HTERT RPE-1 (cell line): ENCODE data around the gene TTC7B.

Source experiments
- in situ Hi-C: fragments of 300-500 bp; cut with MboI; formaldehyde crosslinking; loops from 4 replicates; pipeline ENCODE4 v1.14.3; 2020; ENCODE audit warnings: low sequenced_read_pairs

Gene TTC7B

DNA sequence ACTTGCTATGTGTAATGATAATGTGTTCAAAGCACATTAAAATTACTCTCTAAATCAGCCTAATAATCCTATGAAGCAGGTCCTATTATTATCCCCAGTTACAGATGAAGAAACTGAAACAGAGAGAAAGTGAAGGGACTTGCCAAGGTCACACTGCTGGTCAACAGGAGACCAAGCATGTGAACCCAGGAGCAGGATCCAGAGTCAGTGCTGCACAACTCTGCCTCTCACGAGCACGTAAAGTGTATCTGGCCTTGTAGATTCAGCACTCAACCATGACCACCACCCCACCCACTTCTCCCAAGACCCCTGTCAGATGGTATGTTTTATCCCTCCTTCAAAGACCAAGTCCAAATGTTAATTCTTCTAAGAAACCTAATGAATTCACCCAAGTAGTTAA is 100.7 kb downstream of the TTC7B start:
- in situ Hi-C loops = no loop called here

DNA sequence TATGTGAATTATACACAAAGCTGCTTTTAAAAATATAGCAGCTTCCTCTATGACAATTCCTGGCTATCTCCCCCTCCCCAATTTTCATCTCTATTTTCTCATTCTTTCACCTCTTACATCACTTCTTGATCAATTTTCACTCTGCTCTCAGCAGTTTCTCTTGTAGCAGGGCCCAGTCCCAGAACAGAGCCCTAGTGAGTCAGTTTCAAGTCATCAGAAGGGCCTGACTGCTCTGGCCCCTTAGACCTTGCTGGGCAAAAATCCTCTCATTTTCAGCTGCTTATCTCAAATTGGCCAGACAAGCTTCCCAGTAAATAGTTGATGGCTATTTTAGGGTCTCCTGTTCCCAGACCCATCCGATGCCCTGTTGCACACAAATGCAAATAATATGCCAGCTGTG is 101.4 kb downstream of the TTC7B start:
- in situ Hi-C loops = no loop called here

GRCh38 chr14:90704738-90705392 is 111.4 kb downstream of the TTC7B start:
- in situ Hi-C loops = no loop called here

DNA sequence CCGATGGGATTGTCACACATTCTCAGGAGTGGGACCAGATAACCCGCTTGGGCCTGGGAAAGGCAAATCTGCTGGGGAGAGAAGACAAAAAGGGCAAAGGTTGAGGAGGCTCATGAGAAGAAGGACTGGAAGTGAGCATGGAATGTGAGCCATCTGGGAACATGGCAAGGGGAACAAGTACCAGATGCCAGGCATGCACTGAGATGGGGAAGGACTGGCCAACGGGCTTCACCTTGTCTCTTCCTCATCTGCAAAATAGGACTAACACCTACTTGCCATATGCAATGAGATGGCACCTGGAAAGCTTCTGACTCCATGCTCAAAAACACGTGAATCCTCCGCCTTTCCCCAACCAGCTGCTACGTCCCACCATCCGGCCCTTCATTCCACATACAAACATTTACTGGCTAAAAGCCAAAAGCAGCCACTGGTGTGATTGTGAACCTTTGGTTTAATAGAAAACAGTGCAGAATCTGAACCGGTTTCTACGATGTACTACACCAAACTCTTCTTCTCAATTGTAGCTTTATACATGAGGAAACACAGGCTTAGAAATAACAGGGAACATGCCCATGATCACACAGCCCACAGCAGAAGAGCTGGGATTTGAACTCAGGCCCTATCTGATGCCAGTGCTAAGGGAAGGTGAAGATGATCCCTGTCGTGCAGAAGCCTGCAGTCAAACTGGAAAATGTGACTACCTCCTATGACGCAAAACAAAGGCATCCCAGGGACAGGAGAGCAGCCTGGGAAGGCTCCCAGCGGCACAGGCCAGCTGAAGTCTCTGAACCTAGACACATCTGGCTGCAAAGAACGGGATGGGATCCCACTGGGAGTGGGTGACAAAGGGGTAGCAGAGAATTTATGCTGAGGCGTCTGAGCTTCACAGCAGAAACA is 112.1 kb downstream of the TTC7B start:
- in situ Hi-C loops = no loop called here

- in situ Hi-C loops = no loop called here
Observed at GRCh38 chr14:90700933-90701776, 115.1 kb downstream of the TTC7B start.

GRCh38 chr14:90699016-90699415 is 117.2 kb downstream of the TTC7B start:
- in situ Hi-C loops = no loop called here

DNA sequence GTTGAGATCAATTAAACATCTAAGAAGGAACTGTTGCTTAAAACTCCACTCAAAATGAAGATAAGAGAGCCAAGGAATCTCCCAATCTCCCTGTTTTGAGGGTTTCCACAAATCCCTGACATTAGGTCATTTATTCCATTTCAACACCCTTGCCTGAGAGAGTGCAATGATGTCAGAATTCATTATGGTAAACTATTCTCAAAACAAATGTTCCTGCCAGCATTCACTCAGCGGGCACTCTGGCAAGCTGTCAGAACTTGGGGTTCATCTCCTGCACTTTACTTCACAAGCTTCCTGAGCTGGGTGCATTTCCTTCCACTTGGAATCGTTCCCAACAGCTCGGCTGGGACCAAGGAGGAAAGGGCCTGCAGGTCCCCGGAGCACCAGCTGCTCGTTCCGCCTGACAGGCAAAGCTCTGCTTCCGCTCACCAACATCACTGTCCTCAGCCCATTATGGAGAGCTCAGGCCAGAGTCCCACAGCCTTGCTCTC is 117.8 kb downstream of the TTC7B start:
- in situ Hi-C loops = no loop called here

DNA sequence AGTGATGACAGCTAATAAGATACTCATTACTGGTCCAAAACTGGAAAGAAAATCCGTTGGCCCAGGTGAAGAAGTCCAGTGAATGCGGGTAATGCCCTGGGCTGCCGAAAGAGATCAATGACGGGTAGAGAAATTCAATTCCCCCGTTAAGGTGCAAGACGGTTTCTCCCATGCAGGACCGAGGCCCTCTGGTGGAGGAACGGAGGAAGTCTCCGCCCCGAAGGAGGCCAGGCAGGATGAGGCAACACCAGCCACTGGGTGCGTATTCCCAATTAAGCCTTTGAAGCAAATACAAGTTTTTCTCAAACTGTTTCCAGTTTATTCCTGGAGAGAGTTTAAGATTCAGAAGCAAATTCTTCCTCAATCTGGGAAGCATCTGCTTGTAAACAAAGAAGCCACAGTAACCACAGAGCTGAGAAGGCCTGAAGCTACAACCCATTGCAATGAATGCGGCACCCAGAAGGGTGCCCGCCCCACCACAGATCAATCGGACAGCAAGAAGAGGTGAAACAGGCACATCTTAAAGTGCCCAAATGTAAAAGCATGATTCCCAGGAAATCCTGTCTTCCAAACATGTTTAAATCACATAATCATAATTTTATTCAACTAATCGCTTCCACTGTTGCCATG is 118.5 kb downstream of the TTC7B start:
- in situ Hi-C loops = no loop called here

DNA sequence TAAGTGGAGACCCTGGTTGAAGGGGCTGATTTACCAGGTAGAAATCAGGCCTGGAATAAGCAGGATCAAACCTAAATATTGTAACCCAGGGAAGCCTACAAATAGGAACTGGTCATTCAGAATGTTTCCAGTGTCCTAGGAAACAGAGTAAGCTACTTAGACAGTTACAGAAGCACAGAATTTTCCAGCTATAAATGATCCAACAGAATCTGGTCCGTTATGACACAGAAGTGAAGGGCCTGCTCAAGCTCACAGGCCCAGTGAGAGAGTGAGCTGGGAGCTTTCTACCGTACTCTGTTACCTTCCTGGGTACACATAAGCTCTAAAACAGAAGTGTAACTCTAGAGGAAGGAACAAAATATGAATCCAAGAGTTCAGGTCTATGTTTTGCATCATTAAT is 119.1 kb downstream of the TTC7B start:
- in situ Hi-C loops = no loop called here

GRCh38 chr14:90696720-90697119 is 119.5 kb downstream of the TTC7B start:
- in situ Hi-C loops = no loop called here

DNA sequence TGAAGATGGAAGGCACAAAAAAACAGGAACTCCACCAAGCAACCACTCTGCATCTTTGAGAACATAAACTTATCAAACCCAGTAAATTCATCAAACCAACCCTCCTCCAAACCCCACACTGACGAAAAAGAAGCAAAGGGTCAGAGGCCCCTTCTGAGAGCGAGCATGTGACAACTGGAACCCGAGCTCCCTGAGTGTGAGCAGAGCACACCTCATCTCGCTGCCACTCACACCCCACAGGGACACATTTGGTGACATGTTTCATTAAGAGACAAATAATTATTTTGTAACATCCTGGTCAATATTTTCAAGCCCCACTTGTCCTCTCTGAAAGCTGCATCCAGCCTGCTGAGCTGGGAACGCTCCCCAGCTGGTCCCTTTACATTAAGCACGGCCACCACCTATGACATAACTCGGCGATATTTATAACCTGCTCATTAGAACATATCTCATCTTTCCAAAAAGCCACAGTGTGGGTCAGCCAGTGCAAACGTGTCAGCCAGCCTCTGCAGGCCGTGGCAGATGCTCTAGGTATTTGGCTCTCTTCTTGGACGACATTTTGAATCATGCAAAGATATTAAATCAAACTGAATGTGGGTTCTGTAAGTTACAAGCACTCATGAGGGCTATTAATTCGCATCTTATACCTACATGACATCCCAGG is 120.1 kb downstream of the TTC7B start:
- in situ Hi-C loops = no loop called here

DNA sequence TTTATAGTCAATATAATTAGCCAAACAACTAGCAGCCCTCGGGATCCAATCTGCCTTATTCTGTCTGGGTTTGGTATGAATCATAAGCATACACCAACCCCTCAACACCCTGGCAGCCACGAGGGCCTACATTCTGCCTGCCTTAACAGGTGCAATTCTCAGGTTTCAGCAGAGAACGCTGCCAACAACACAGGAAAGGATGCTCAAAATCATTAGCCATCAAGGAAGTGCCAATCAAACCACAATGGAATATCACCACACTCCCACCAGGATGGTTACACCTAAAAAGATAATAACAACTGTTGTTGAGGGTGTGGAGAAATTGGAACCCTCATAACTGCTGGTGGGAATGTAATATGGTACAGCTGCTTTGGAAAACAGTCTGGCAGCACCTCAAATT is 122.8 kb downstream of the TTC7B start:
- in situ Hi-C loops = no loop called here

DNA sequence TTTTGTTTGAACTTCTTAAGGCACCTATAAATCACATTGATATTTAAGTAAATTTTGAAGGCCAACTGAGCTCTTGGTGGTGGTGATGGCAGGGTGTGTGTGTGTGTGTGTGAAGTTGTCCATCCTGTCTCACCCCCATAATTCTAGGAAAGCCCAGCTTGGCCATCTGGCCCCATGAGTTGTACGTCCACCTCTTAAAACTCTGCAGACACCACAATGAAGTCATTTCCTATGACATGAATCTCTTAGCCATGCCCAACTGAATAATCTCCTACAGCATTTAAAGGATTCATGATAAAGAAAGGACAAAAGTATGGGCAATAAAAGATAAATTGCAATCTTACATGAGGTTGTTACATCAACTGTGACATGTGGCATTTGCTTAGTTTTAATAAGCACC is 123.4 kb downstream of the TTC7B start:
- in situ Hi-C loops = no loop called here

DNA sequence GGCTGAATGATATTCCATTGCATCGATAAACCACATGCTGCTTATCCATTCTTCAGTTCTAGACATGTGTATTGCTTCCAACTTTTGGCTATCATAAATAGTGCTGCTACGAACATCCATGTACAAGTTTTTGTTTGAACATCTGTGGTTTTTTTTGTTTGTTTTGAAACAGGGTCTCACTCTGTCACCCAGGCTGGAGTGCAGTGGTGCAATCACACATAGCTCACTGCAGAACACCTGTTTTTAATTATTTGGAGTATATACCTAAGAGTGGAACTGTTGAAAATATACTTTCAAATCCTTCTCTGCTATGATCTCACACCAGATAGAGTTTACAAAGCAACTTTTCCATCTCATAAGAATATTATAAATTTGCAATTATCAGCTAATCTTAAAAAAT is 124.2 kb downstream of the TTC7B start:
- in situ Hi-C loops = no loop called here

- in situ Hi-C loops = no loop called here
Observed at GRCh38 chr14:90691627-90692026, 124.6 kb downstream of the TTC7B start.

DNA sequence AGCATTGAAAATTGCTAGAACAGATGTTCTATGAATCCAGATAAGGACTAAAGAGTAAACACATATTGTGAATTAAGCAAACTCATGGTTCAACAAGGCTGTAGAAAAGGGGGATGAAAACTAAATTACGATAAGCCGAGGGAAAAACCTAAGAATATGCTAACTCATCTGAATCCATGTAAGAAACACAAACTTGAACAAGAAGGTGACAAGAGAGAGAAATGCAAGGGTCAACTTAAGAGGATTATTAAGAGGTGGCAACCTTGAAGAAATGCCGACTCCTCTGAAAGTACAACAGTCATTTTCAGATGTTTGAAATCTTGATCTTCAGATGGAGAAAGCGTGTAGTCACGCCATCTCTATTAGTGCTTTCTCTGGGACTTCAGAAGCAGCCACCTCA is 128.6 kb downstream of the TTC7B start:
- in situ Hi-C loops = no loop called here

DNA sequence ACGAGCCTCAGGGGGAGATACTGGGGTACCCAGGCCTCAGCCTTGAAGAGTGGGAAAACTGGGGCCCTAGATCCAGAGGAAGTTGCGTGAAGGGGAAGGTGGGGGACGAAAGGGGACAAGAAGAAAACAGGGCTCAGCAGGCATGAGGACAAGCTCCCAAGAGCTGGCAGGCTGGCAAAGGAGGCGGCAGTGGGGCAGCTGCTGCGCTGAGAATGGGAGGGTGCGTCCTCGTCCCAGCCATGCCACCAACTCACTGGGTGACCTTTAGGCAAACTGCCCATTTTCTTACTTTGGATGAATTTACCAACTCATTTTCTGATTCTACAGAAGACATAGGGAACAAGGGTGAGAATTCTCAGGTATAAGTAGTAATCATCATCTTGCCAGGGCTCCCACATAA is 133.6 kb downstream of the TTC7B start:
- in situ Hi-C loops = no loop called here

DNA sequence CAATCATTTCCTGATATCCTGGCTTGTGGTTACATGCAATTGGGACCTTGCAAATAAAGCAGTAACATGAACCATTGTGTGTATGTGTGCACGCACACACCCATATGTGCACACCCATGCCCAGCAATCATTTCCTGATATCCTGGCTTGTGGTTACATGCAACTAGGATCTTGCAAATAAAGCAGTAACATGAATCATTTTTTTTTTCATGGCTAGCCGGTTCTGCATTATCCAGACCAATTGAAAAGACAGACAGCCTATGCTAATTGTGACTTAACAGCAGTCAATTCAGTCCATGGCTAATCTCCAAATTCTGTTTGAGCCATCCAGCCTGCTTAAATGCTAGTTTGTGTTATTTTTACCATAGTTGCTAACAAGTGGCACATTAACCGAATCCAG is 134.3 kb downstream of the TTC7B start:
- in situ Hi-C loops = no loop called here

GRCh38 chr14:90678846-90679362 is 137.3 kb downstream of the TTC7B start:
- in situ Hi-C loops = no loop called here

- in situ Hi-C loops = no loop called here
Observed at GRCh38 chr14:90678420-90678819, 137.8 kb downstream of the TTC7B start.
